ENCODE measurements around the gene PADI2.
"Not testable (repeated sequence)": the region's sequence is repeated elsewhere in the genome, so short reads cannot be mapped to it uniquely, and the experiment has no call there.

PADI2 gene

GRCh38 chr1:17081439-17081838, 37.8 kb downstream of the PADI2 start:
- DNase-seq (ENCODE audit: low spot score): no peak

- peak; percentile 77 for DNase-seq (ENCODE audit: low spot score)
Observed at GRCh38 chr1:17080880-17081279, 38.4 kb downstream of the PADI2 start.

- DNase-seq (ENCODE audit: low spot score): peak; percentile 25
Observed at GRCh38 chr1:17080085-17080759, 39.0 kb downstream of the PADI2 start.

- no peak for DNase-seq (ENCODE audit: low spot score)
Observed at GRCh38 chr1:17078991-17079868, 40.0 kb downstream of the PADI2 start.

- DNase-seq (ENCODE audit: low spot score): peak; percentile 42
Observed at GRCh38 chr1:17075470-17076255, 43.6 kb downstream of the PADI2 start.

- DNase-seq (ENCODE audit: low spot score): no peak
Observed at GRCh38 chr1:17071794-17072193, 47.5 kb downstream of the PADI2 start.

- DNase-seq (ENCODE audit: low spot score): no peak
Observed at GRCh38 chr1:17070163-17070525, 49.1 kb downstream of the PADI2 start.

GRCh38 chr1:17069452-17070162, 49.6 kb downstream of the PADI2 start:
- DNase-seq (ENCODE audit: low spot score): no peak

GRCh38 chr1:17068789-17069188, 50.5 kb downstream of the PADI2 start:
- DNase-seq (ENCODE audit: low spot score): no peak

GRCh38 chr1:17067465-17068240, 51.6 kb downstream of the PADI2 start:
- no peak for DNase-seq (ENCODE audit: low spot score)

GRCh38 chr1:17067069-17067426, 52.2 kb downstream of the PADI2 start:
- DNase-seq (ENCODE audit: low spot score): no peak

GRCh38 chr1:17066361-17067068, 52.7 kb downstream of the PADI2 start:
- no peak for DNase-seq (ENCODE audit: low spot score)

- DNase-seq (ENCODE audit: low spot score): no peak
Observed at GRCh38 chr1:17065666-17066065, 53.6 kb downstream of the PADI2 start.

GRCh38 chr1:17062751-17063150, 56.5 kb downstream of the PADI2 start:
- not testable (repeated sequence) for DNase-seq (ENCODE audit: low spot score)

GRCh38 chr1:17061892-17062291, 57.4 kb downstream of the PADI2 start:
- no peak for DNase-seq (ENCODE audit: low spot score)

- no peak for DNase-seq (ENCODE audit: low spot score)
Observed at GRCh38 chr1:17061486-17061885, 57.8 kb downstream of the PADI2 start.

- no peak for DNase-seq (ENCODE audit: low spot score)
Observed at GRCh38 chr1:17060306-17060749, 58.9 kb downstream of the PADI2 start.

- peak; percentile 85 for DNase-seq (ENCODE audit: low spot score)
Observed at GRCh38 chr1:17059391-17060305, 59.6 kb downstream of the PADI2 start.

GRCh38 chr1:17056551-17056950, 62.7 kb downstream of the PADI2 start:
- no peak for DNase-seq (ENCODE audit: low spot score)

Data from cerebellar cortex (tissue), 1 donor.